ENCODE data around the gene PPP2R3B. TPM values are rescaled to one million over a fixed set of nuclear protein-coding genes. Genes with fewer than 3 reads are reported as not detected.
"Not testable (repeated sequence)": the region's sequence is repeated elsewhere in the genome, so short reads cannot be mapped to it uniquely, and the experiment has no call there.

PPP2R3B gene
- total RNA-seq, 1 donor from 2014 or later = 22.4 TPM

- DNase-seq (ENCODE audit: low read depth, low spot score) = not testable (repeated sequence)
These were observed 80.7 kb downstream of the PPP2R3B start for GRCh38 chrX:305781-306613.

- DNase-seq (ENCODE audit: low read depth, low spot score) = no peak
These were observed 83.7 kb downstream of the PPP2R3B start for GRCh38 chrX:302975-303374.

GRCh38 chrX:300334-300733, 86.4 kb downstream of the PPP2R3B start:
- no peak for DNase-seq (ENCODE audit: low read depth, low spot score)

- no peak for DNase-seq (ENCODE audit: low read depth, low spot score)
These were observed 87.7 kb downstream of the PPP2R3B start for GRCh38 chrX:298993-299392.

- no peak for DNase-seq (ENCODE audit: low read depth, low spot score)
These were observed 91.6 kb downstream of the PPP2R3B start for GRCh38 chrX:295136-295535.

- DNase-seq (ENCODE audit: low read depth, low spot score) = no peak
These were observed 93.5 kb downstream of the PPP2R3B start for GRCh38 chrX:292900-293897.

- no peak for DNase-seq (ENCODE audit: low read depth, low spot score)
These were observed 95.3 kb downstream of the PPP2R3B start for GRCh38 chrX:291411-291901.

GRCh38 chrX:290476-291166, 96.1 kb downstream of the PPP2R3B start:
- DNase-seq (ENCODE audit: low read depth, low spot score) = no peak

- no peak for DNase-seq (ENCODE audit: low read depth, low spot score)
These were observed 98.1 kb downstream of the PPP2R3B start for GRCh38 chrX:288561-288991.

- DNase-seq (ENCODE audit: low read depth, low spot score) = no peak
These were observed 99.0 kb downstream of the PPP2R3B start for GRCh38 chrX:287670-288069.

GRCh38 chrX:285076-285677, 101.5 kb downstream of the PPP2R3B start:
- DNase-seq (ENCODE audit: low read depth, low spot score) = no peak

Other genes starting within 250 kb of the PPP2R3B start
- 8.7 and 11.8 TPM in 2 replicates for gene PLCXD1, start 105.5 kb downstream of the PPP2R3B start, total RNA-seq
- gene GTPBP6, start 68.1 kb downstream of the PPP2R3B start, total RNA-seq = 49.9 and 64.9 TPM in 2 replicates
- gene SHOX, start 243.9 kb upstream of the PPP2R3B start, total RNA-seq = not detected in 2 replicates